GM12864 (cell line): ENCODE results near the gene EPHB1.

ENCODE experiments used
- DNase-seq: peaks from one replicate; pipeline ENCODE4 v3.0.0-alpha.2; 2011; ENCODE audit warnings: low read depth
- H3K4me3 ChIP-seq: 2 replicates; pipeline ENCODE4 v1.5.1; 2011; ENCODE audit warnings: mild to moderate bottlenecking, low read depth, low read length, control low read depth
- TF ChIP-seq, protein P1 (sequence below): IDR thresholded peaks from 2 replicates; pipeline ENCODE4 v1.5.1; 2011; ENCODE audit warnings: low read depth, mild to moderate bottlenecking, moderate library complexity, low read length, control low read depth, inconsistent platforms; ENCODE audit errors: missing control alignments

The EPHB1 gene

DNA sequence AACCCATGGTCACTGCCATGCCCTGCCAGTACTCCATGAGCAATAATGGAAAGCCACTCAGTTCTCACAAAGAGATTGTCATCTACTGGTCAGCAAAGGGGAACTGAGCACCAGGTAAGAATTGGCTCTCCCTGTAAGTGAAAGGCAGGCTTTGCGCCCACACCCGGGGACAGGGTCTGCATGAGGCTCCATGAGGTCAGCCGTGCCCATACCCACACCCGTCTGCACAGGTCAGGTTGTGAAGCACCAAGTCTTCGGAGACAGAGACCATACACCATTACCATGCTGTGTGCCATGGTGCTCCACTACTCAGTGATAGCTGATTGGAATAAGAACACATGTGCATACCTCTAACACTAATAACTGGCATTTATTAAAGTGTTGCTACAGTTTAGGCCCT is 322.9 kb downstream of the EPHB1 start:
- TF ChIP-seq, protein P1, sequence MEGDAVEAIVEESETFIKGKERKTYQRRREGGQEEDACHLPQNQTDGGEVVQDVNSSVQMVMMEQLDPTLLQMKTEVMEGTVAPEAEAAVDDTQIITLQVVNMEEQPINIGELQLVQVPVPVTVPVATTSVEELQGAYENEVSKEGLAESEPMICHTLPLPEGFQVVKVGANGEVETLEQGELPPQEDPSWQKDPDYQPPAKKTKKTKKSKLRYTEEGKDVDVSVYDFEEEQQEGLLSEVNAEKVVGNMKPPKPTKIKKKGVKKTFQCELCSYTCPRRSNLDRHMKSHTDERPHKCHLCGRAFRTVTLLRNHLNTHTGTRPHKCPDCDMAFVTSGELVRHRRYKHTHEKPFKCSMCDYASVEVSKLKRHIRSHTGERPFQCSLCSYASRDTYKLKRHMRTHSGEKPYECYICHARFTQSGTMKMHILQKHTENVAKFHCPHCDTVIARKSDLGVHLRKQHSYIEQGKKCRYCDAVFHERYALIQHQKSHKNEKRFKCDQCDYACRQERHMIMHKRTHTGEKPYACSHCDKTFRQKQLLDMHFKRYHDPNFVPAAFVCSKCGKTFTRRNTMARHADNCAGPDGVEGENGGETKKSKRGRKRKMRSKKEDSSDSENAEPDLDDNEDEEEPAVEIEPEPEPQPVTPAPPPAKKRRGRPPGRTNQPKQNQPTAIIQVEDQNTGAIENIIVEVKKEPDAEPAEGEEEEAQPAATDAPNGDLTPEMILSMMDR, result no peak
- no peak overlapping the region for H3K4me3 ChIP-seq
- DNase-seq, result no peak

- DNase-seq, result no peak
- TF ChIP-seq, protein P1, result no peak
- H3K4me3 ChIP-seq, result no peak overlapping the region
Observed at GRCh38 chr3:135118792-135119191, 323.7 kb downstream of the EPHB1 start.

- TF ChIP-seq, protein P1, result no peak
- DNase-seq, result no peak
- H3K4me3 ChIP-seq, result no peak overlapping the region
Observed at GRCh38 chr3:135125171-135125801, 330.2 kb downstream of the EPHB1 start.

DNA sequence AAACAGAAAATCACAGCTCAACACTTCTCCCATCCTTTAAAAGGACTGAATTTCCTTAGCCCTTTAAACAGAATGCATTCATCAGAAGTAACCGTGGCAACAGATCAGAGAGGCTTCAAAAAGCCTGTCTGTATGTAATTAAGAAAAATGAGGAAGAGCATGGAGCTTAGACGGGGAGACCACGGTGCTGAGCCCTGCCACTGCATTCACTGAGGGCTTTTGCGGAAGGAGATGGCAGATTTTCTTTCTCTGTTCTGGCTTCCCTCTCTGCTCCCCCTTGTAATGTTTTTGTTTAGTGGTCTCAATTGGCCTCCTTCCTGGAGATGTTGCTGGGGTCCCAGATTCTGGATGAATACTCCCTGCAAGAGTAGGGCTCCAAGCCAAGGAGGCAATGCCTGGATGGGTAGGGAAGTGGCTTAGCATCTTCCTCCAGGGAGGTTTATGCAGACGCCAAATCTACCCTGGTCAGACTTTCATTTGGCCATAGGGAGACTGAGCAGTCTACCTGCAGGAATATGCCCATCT is 332.9 kb downstream of the EPHB1 start:
- no peak overlapping the region for H3K4me3 ChIP-seq
- DNase-seq, result no peak
- TF ChIP-seq, protein P1, result no peak

GRCh38 chr3:135128818-135129217 is 333.8 kb downstream of the EPHB1 start:
- H3K4me3 ChIP-seq, result no peak overlapping the region
- no peak for DNase-seq
- TF ChIP-seq, protein P1, result no peak

DNA sequence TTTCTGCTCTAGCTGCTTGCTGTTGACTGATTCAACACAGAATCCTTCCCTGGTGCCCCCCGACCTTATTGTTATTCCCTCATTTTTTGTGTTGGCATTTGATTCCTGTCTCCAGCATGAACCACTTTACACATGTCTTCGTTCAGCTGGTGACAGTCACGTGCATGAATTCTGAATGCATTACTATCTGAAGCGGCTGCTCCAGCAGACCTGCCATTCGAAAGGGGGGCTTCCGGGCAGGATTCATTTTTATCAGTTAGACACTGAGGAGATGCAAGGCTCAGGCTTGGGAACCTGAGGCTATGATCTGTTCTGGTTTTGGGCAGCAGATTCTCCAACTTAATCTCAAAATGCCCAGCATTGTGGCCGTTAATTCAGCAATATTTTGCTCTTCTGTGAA is 336.2 kb downstream of the EPHB1 start:
- TF ChIP-seq, protein P1, result no peak
- no peak for DNase-seq
- H3K4me3 ChIP-seq, result no peak overlapping the region

DNA sequence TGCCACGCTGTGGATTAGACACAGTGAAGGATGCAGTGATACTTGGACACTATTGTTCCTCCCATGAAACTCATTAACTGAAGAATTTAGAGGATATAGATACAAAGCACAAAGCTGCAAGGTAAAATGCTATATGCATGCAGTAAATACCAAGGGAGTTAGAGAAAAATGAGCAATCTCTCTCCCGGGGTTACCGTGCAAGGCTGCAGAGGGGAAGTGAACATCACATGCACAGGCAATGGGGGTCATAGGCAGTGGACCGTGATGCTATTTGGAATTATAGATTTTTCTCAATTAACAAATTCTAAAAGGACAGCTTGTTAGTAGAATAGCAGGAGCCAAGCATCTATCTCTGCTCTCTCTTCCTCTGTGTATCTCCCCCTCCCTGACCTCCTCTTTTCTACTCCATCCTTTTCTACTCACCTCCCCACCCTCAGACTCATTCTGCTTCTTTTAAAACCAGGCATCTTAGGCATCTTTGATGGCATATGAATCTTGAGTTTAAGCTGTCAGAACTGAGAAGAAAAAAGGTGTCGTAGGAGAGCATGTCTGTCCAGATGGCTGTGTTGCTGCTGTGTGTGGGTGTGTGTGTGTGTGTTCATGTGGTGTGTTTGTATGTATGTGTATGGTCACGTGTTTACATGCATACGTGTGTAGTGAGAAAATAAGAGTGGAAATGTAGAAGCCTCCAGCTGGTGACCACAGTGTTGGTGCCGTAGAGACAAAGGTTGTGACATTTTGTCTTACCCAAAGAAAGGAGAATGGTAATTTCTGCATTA is 339.0 kb downstream of the EPHB1 start:
- TF ChIP-seq, protein P1, result no peak
- DNase-seq, result no peak
- no peak overlapping the region for H3K4me3 ChIP-seq
